Kidney epithelial cell (primary cell): Measurements from ENCODE around the gene VGLL4. TPM values are rescaled to one million over a fixed set of nuclear protein-coding genes. Genes with fewer than 3 reads are reported as not detected.

ENCODE experiments used
- DNase-seq: peaks from one replicate; pipeline ENCODE4 v3.0.0-alpha.2; 2010; ENCODE audit warnings: low read depth
- H3K27me3 ChIP-seq: 2 replicates; pipeline ENCODE4 v1.6.0; 2011; ENCODE audit warnings: low read length; ENCODE audit not compliant: control insufficient read depth, insufficient read depth
- H3K36me3 ChIP-seq: 2 replicates; pipeline ENCODE4 v1.5.1; 2011; ENCODE audit warnings: low read length; ENCODE audit not compliant: control insufficient read depth, insufficient read depth
- H3K4me3 ChIP-seq: 2 replicates; pipeline ENCODE4 v1.5.1; 2011; ENCODE audit warnings: low read depth, mild to moderate bottlenecking, control low read depth, low read length
- CTCF ChIP-seq: IDR thresholded peaks from 2 replicates; pipeline ENCODE4 v1.5.1; 2011; ENCODE audit warnings: mild to moderate bottlenecking, moderate library complexity, low read length, control low read depth, inconsistent platforms; ENCODE audit not compliant: insufficient read depth, poor library complexity, severe bottlenecking
- total RNA-seq: library from RNA; depleted of rRNA; stranded (reverse); fragments of >200 nt; gene quantifications from 2 replicates; pipeline ENCODE4 v1.2.3, GENCODE V29; 2015

The VGLL4 gene
- total RNA-seq, 1 donor from 2014 or later = 96.3 TPM

GRCh38 chr3:11606090-11606784 lies 37.5 kb downstream of the VGLL4 start:
- TF ChIP-seq CTCF = no peak
- Histone ChIP-seq H3K36me3 (no peaks in the 10 kb centered on the region), H3K27me3 (no peaks in the 10 kb centered on the region)

GRCh38 chr3:11605398-11605797 lies 38.3 kb downstream of the VGLL4 start:
- Histone ChIP-seq H3K36me3 (no peaks in the 10 kb centered on the region), H3K4me3 (no peak overlapping the region), H3K27me3 (no peaks in the 10 kb centered on the region)
- no peak for TF ChIP-seq CTCF
- no peak for DNase-seq

More at GRCh38 chr3:11606090-11606784, 37.5 kb downstream of the VGLL4 start:
- no peak overlapping the region for H3K4me3 ChIP-seq
- no peak for DNase-seq

GRCh38 chr3:11604139-11604892 lies 39.4 kb downstream of the VGLL4 start:
- Histone ChIP-seq H3K36me3 (no peaks in the 10 kb centered on the region), H3K27me3 (no peaks in the 10 kb centered on the region), H3K4me3 (no peak overlapping the region)
- TF ChIP-seq CTCF = no peak
- no peak for DNase-seq

- DNase-seq = no peak
- Histone ChIP-seq H3K27me3 (no peaks in the 10 kb centered on the region), H3K4me3 (no peak overlapping the region), H3K36me3 (no peaks in the 10 kb centered on the region)
- TF ChIP-seq CTCF = no peak
Observed at GRCh38 chr3:11603628-11604027, 40.1 kb downstream of the VGLL4 start.

- Histone ChIP-seq H3K36me3 (no peaks in the 10 kb centered on the region), H3K27me3 (no peaks in the 10 kb centered on the region), H3K4me3 (no peak overlapping the region)
- no peak for TF ChIP-seq CTCF
- no peak for DNase-seq
Observed at GRCh38 chr3:11602886-11603527, 40.7 kb downstream of the VGLL4 start.
